NB4 (cell line): ENCODE results near the gene HES4.
"Not testable (repeated sequence)": the region's sequence is repeated elsewhere in the genome, so short reads cannot be mapped to it uniquely, and the experiment has no call there.

Experiments
- CTCF ChIP-seq: IDR thresholded peaks from one replicate; pipeline ENCODE4 v1.5.1; 2012; ENCODE audit warnings: low read depth, low read length
- MAX ChIP-seq: IDR thresholded peaks from 2 replicates; pipeline ENCODE4 v1.6.1; 2011; ENCODE audit warnings: low read depth, low read length
- POLR2A ChIP-seq: IDR thresholded peaks from 2 replicates; pipeline ENCODE4 v1.6.1; 2011; ENCODE audit warnings: mild to moderate bottlenecking; ENCODE audit not compliant: insufficient read length; ENCODE audit errors: extremely low read depth

- not testable (repeated sequence) for TF ChIP-seq CTCF, POLR2A, MAX
Observed at GRCh38 chr1:1010131-1010530, 10.2 kb upstream of the HES4 start.
